Measurements from ENCODE around the gene UCN. TPM values are rescaled to one million over a fixed set of nuclear protein-coding genes. Genes with fewer than 3 reads are reported as not detected.

UCN gene
- total RNA-seq, 1 experiment from 2014 or later: 2.5 TPM

Other genes with a start within 250 kb of the UCN start
- 201 and 402 TPM in 2 replicates for gene OST4, start 236.8 kb downstream of the UCN start, total RNA-seq (2014; rRNA removed; shearing (Covaris generic); ENCODE audit: low replicate concordance)
- 0.47 TPM in 1 of 2 replicates, not detected in the other for gene EMILIN1, start 229.8 kb downstream of the UCN start, total RNA-seq (2014; rRNA removed; shearing (Covaris generic); ENCODE audit: low replicate concordance)
- 3.5 and 4.1 TPM in 2 replicates for gene KHK, start 221.7 kb downstream of the UCN start, total RNA-seq (2014; rRNA removed; shearing (Covaris generic); ENCODE audit: low replicate concordance)
- not detected in 2 replicates for gene CGREF1, start 189.3 kb downstream of the UCN start, total RNA-seq (2014; rRNA removed; shearing (Covaris generic); ENCODE audit: low replicate concordance)
- 1.4 and 2.4 TPM in 2 replicates for gene ABHD1, start 184.6 kb downstream of the UCN start, total RNA-seq (2014; rRNA removed; shearing (Covaris generic); ENCODE audit: low replicate concordance)
- 65.7 and 81.4 TPM in 2 replicates for gene PREB, start 173.8 kb downstream of the UCN start, total RNA-seq (2014; rRNA removed; shearing (Covaris generic); ENCODE audit: low replicate concordance)
- not detected in 2 replicates for gene PRR30, start 169.0 kb downstream of the UCN start, total RNA-seq (2014; rRNA removed; shearing (Covaris generic); ENCODE audit: low replicate concordance)
- gene TCF23, start 159.4 kb downstream of the UCN start, total RNA-seq (2014; rRNA removed; shearing (Covaris generic); ENCODE audit: low replicate concordance): not detected in 2 replicates
- 125 and 167 TPM in 2 replicates for gene ATRAID, start 96.4 kb downstream of the UCN start, total RNA-seq (2014; rRNA removed; shearing (Covaris generic); ENCODE audit: low replicate concordance)
- gene SLC5A6, start 96.2 kb downstream of the UCN start, total RNA-seq (2014; rRNA removed; shearing (Covaris generic); ENCODE audit: low replicate concordance): 23.7 and 38.4 TPM in 2 replicates
- gene CAD, start 91.1 kb downstream of the UCN start, total RNA-seq (2014; rRNA removed; shearing (Covaris generic); ENCODE audit: low replicate concordance): 69.5 and 71.4 TPM in 2 replicates
- 0.19 and 0.29 TPM in 2 replicates for gene SLC30A3, start 45.4 kb downstream of the UCN start, total RNA-seq (2014; rRNA removed; shearing (Covaris generic); ENCODE audit: low replicate concordance)
- not detected in 2 replicates for gene DNAJC5G, start 33.0 kb downstream of the UCN start, total RNA-seq (2014; rRNA removed; shearing (Covaris generic); ENCODE audit: low replicate concordance)
- gene TRIM54, start 26.0 kb downstream of the UCN start, total RNA-seq (2014; rRNA removed; shearing (Covaris generic); ENCODE audit: low replicate concordance): not detected in 2 replicates
- 103 and 126 TPM in 2 replicates for gene MPV17, start 14.7 kb upstream of the UCN start, total RNA-seq (2014; rRNA removed; shearing (Covaris generic); ENCODE audit: low replicate concordance)
- gene GTF3C2, start 48.3 kb upstream of the UCN start, total RNA-seq (2014; rRNA removed; shearing (Covaris generic); ENCODE audit: low replicate concordance): 44.2 and 79.0 TPM in 2 replicates
- 30.6 and 35.3 TPM in 2 replicates for gene EIF2B4, start 61.9 kb upstream of the UCN start, total RNA-seq (2014; rRNA removed; shearing (Covaris generic); ENCODE audit: low replicate concordance)
- gene SNX17, start 62.2 kb upstream of the UCN start, total RNA-seq (2014; rRNA removed; shearing (Covaris generic); ENCODE audit: low replicate concordance): 77.4 and 116 TPM in 2 replicates
- gene ZNF513, start 72.3 kb upstream of the UCN start, total RNA-seq (2014; rRNA removed; shearing (Covaris generic); ENCODE audit: low replicate concordance): 7.0 and 12.6 TPM in 2 replicates
- gene PPM1G, start 101.1 kb upstream of the UCN start, total RNA-seq (2014; rRNA removed; shearing (Covaris generic); ENCODE audit: low replicate concordance): 66.9 and 79.6 TPM in 2 replicates
- gene NRBP1, start 120.2 kb upstream of the UCN start, total RNA-seq (2014; rRNA removed; shearing (Covaris generic); ENCODE audit: low replicate concordance): 27.1 and 30.7 TPM in 2 replicates
- 0.61 TPM in 1 of 2 replicates, not detected in the other for gene KRTCAP3, start 133.9 kb upstream of the UCN start, total RNA-seq (2014; rRNA removed; shearing (Covaris generic); ENCODE audit: low replicate concordance)
- 29.1 and 35.9 TPM in 2 replicates for gene IFT172, start 181.3 kb upstream of the UCN start, total RNA-seq (2014; rRNA removed; shearing (Covaris generic); ENCODE audit: low replicate concordance)
- not detected in 2 replicates for gene FNDC4, start 186.8 kb upstream of the UCN start, total RNA-seq (2014; rRNA removed; shearing (Covaris generic); ENCODE audit: low replicate concordance)
- gene GCKR, start 188.4 kb upstream of the UCN start, total RNA-seq (2014; rRNA removed; shearing (Covaris generic); ENCODE audit: low replicate concordance): not detected in 2 replicates

Data from Karpas-422 (cell line).